ENCODE results near the gene KIF13A. TPM values are rescaled to one million over a fixed set of nuclear protein-coding genes. Genes with fewer than 3 reads are reported as not detected.

Gene KIF13A
- total and polyA plus RNA-seq, 2 experiments from 2014 or later: 8.4 to 28.2 TPM

- DNase-seq (ENCODE audit: low spot score) (no peak), ATAC-seq (no peak)
- Histone ChIP-seq H4K20me1 (replicated peaks; ENCODE audit: insufficient read depth) (no peaks in the 10 kb centered on the region), H3K4me2 (no peak overlapping the region), H3K79me2 (replicated peaks; ENCODE audit: insufficient read depth) (no peaks in the 10 kb centered on the region), H3K4me3 (no peak overlapping the region), H3K4me1 (ENCODE audit: insufficient read depth) (no peaks in the 10 kb centered on the region; the same call in 1 of the 2 replicates), H3K27ac (ENCODE audit: low read depth) (no peak overlapping the region), H3K36me3 (ENCODE audit: insufficient read depth) (no peaks in the 10 kb centered on the region), H3K27me3 (ENCODE audit: insufficient read depth) (no peaks in the 10 kb centered on the region), H3F3A (replicated peaks; ENCODE audit: low read depth) (no peaks in the 10 kb centered on the region), H3K9me2 (ENCODE audit: insufficient read depth) (no peaks in the 10 kb centered on the region), H2AFZ (no peak overlapping the region)
- no peaks in the 10 kb centered on the region for H3K9me3 Mint-ChIP-seq
- TF ChIP-seq POLR2AphosphoS5 (IDR thresholded peaks at IDR 0.05; ENCODE audit: low read depth): no peak
- no peak overlapping the region for H3K27ac Mint-ChIP-seq
- H3K27me3 Mint-ChIP-seq (ENCODE audit: insufficient read depth, low read depth, poor library complexity): peaks cover 2% of the 10 kb centered on the region
- peaks cover 13% of the 10 kb centered on the region for H3K4me1 Mint-ChIP-seq
- H3K36me3 Mint-ChIP-seq (ENCODE audit: low read depth): no peaks in the 10 kb centered on the region
- no peak overlapping the region for H3K4me3 Mint-ChIP-seq
These were observed 115.6 kb downstream of the KIF13A start for GRCh38 chr6:17871836-17872235.

- no peak overlapping the region for H3K4me2 ChIP-seq
- Mint-ChIP-seq H3K36me3 (ENCODE audit: low read depth) (no peaks in the 10 kb centered on the region), H3K4me3 (no peak overlapping the region), H3K27me3 (ENCODE audit: insufficient read depth, low read depth, poor library complexity) (peaks cover 2% of the 10 kb centered on the region), H3K27ac (no peak overlapping the region), H3K4me1 (peaks cover 11% of the 10 kb centered on the region), H3K9me3 (no peaks in the 10 kb centered on the region)
- no peak for DNase-seq (ENCODE audit: low spot score)
- H3K36me3 ChIP-seq (ENCODE audit: insufficient read depth): no peaks in the 10 kb centered on the region
- no peak overlapping the region for H3K4me3 ChIP-seq
- no peaks in the 10 kb centered on the region for H3K27me3 ChIP-seq (ENCODE audit: insufficient read depth)
- no peaks in the 10 kb centered on the region for H3F3A ChIP-seq (replicated peaks; ENCODE audit: low read depth)
- TF ChIP-seq CTCF (conservative IDR thresholded peaks at IDR 0.05; ENCODE audit: low read depth in 2 of 2) (no peak), EZH2 (IDR thresholded peaks at IDR 0.05; ENCODE audit: low read depth, unreplicated experiment) (no peak)
- no peaks in the 10 kb centered on the region for H3K79me2 ChIP-seq (replicated peaks; ENCODE audit: insufficient read depth)
- H3K4me1 ChIP-seq (ENCODE audit: insufficient read depth): no peaks in the 10 kb centered on the region; the same call in 1 of the 2 replicates
- H3K27ac ChIP-seq (ENCODE audit: low read depth): no peak overlapping the region
- H2AFZ ChIP-seq: no peak overlapping the region
- H4K20me1 ChIP-seq (replicated peaks; ENCODE audit: insufficient read depth): no peaks in the 10 kb centered on the region
- no peaks in the 10 kb centered on the region for H3K9me2 ChIP-seq (ENCODE audit: insufficient read depth)
- ATAC-seq: no peak
These were observed 116.3 kb downstream of the KIF13A start for GRCh38 chr6:17871189-17871519.

GRCh38 chr6:17870300-17871188 lies 116.9 kb downstream of the KIF13A start:
- peaks cover 2% of the 10 kb centered on the region for H3K27me3 Mint-ChIP-seq (ENCODE audit: insufficient read depth, low read depth, poor library complexity)
- Histone ChIP-seq H3F3A (replicated peaks; ENCODE audit: low read depth) (no peaks in the 10 kb centered on the region), H3K4me1 (ENCODE audit: insufficient read depth) (no peaks in the 10 kb centered on the region), H3K79me2 (replicated peaks; ENCODE audit: insufficient read depth) (no peaks in the 10 kb centered on the region), H4K20me1 (replicated peaks; ENCODE audit: insufficient read depth) (no peaks in the 10 kb centered on the region), H3K36me3 (ENCODE audit: insufficient read depth) (no peaks in the 10 kb centered on the region), H3K27me3 (ENCODE audit: insufficient read depth) (no peaks in the 10 kb centered on the region), H3K4me2 (no peak overlapping the region), H3K9me2 (ENCODE audit: insufficient read depth) (no peaks in the 10 kb centered on the region), H3K4me3 (no peak overlapping the region), H3K27ac (ENCODE audit: low read depth) (no peak overlapping the region), H2AFZ (no peak overlapping the region)
- H3K27ac Mint-ChIP-seq: no peak overlapping the region
- H3K4me3 Mint-ChIP-seq: no peak overlapping the region
- H3K9me3 Mint-ChIP-seq: no peaks in the 10 kb centered on the region
- ATAC-seq: no peak
- H3K4me1 Mint-ChIP-seq: peaks cover 9% of the 10 kb centered on the region; the same call in 2 of the 3 replicates
- DNase-seq (ENCODE audit: low spot score): no peak
- no peaks in the 10 kb centered on the region for H3K36me3 Mint-ChIP-seq (ENCODE audit: low read depth)
- TF ChIP-seq EZH2 (IDR thresholded peaks at IDR 0.05; ENCODE audit: low read depth, unreplicated experiment) (no peak), POLR2AphosphoS5 (IDR thresholded peaks at IDR 0.05; ENCODE audit: low read depth) (no peak), NANOG (IDR thresholded peaks at IDR 0.05; ENCODE audit: borderline replicate concordance) (no peak), ZNF462 (CRISPR knock-in tag; IDR thresholded peaks at IDR 0.05) (no peak), CREB1 (CRISPR knock-in tag; IDR thresholded peaks at IDR 0.05; ENCODE audit: low read depth) (no peak)

All from GM23338 (cell line).